A549 (cell line): ENCODE results near the gene CLASP1. TPM values are rescaled to one million over a fixed set of nuclear protein-coding genes. Genes with fewer than 3 reads are reported as not detected.

ENCODE experiments used
- ATAC-seq, 2 experiments: fragments of 200-7000 bp in 1 of 2; fragments of >200 bp in 1 of 2; cut with Nextera tagmentation in 1 of 2; cut with Tn5 transposase in 1 of 2; 3 replicates each; pipeline versions ENCODE4 v1.8.0 to v1.9.1; 2018 to 2020; ENCODE audit warnings: mild to moderate bottlenecking in 1 of 2, moderate library complexity in 1 of 2
- CTCF ChIA-PET: fragments of 300-600 bp; sonication (Branson Sonifier 250); formaldehyde crosslinking; extraction: SDS; loops from one replicate; lab custom pipeline; 2021; ENCODE audit warnings: antibody characterized with exemption, inconsistent platforms; lab: Yijun Ruan, JAX
- POLR2A ChIA-PET: fragments of 350-600 bp; formaldehyde crosslinking; extraction: SDS; loops from one replicate; lab custom pipeline; 2021; ENCODE audit warnings: antibody characterized with exemption, inconsistent platforms; lab: Yijun Ruan, JAX
- DNase-seq, 2 experiments: peaks; one replicate each; pipeline versions ENCODE4 v3.0.0 to v3.0.0-alpha.2; 2011 to 2016; ENCODE audit warnings: low read depth in 1 of 2, low spot score in 1 of 2
- FAIRE-seq: peaks from 2 replicates; lab custom pipeline; 2011; peaks lifted over from hg19 to GRCh38; lab: Jason Lieb, UNC
- H3K27ac ChIP-seq, 2 experiments: fragments of >200 bp; sonication (Bioruptor Twin); formaldehyde crosslinking; 3 replicates each; pipeline ENCODE4 v1.5.1; 2016 to 2017
- H3K4me1 ChIP-seq: fragments of >200 bp; sonication (Bioruptor Twin); formaldehyde crosslinking; 3 replicates; pipeline ENCODE4 v1.6.1; 2016
- H3K4me2 ChIP-seq: fragments of >200 bp; sonication (Bioruptor Twin); formaldehyde crosslinking; 3 replicates; pipeline ENCODE4 v1.6.1; 2016
- H3K4me3 ChIP-seq: fragments of >200 bp; sonication (Bioruptor Twin); formaldehyde crosslinking; 3 replicates; pipeline ENCODE4 v1.5.1; 2016
- H3K9me3 ChIP-seq: fragments of >200 bp; sonication (Bioruptor Twin); formaldehyde crosslinking; 3 replicates; pipeline ENCODE4 v1.6.1; 2016
- FOXS1 ChIP-seq: fragments of 250-450 bp; sonication (Bioruptor Pico); IDR thresholded peaks from 2 replicates; pipeline ENCODE4 v1.5.0; 2020; ENCODE audit warnings: mild to moderate bottlenecking, moderate library complexity
- GATA3 ChIP-seq: IDR thresholded peaks from 2 replicates; pipeline ENCODE4 v1.6.1; 2012; ENCODE audit warnings: borderline replicate concordance
- JUNB ChIP-seq: fragments of >200 bp; sonication (Bioruptor Twin); formaldehyde crosslinking; IDR thresholded peaks from 2 replicates; pipeline ENCODE4 v1.6.1; 2016
- KDM1A ChIP-seq: fragments of 200-600 bp; sonication (generic); IDR thresholded peaks from 2 replicates; pipeline ENCODE4 v1.6.1; 2016; ENCODE audit warnings: low read depth, mild to moderate bottlenecking
- KDM5A ChIP-seq: fragments of 200-600 bp; sonication (generic); IDR thresholded peaks from 2 replicates; pipeline ENCODE4 v1.6.1; 2016; ENCODE audit warnings: antibody characterized with exemption, mild to moderate bottlenecking
- MYC ChIP-seq: IDR thresholded peaks from 2 replicates; pipeline ENCODE4 v1.6.1; 2012; ENCODE audit warnings: mild to moderate bottlenecking, inconsistent platforms, low read length, improper control_type of control experiment, borderline replicate concordance
- NPAS2 ChIP-seq: fragments of 250-450 bp; sonication (Bioruptor Pico); IDR thresholded peaks from 2 replicates; pipeline ENCODE4 v1.8.0; 2022; ENCODE audit warnings: mild to moderate bottlenecking, moderate library complexity, borderline replicate concordance
- NR3C1 ChIP-seq: fragments of >200 bp; sonication (Bioruptor Twin); formaldehyde crosslinking; IDR thresholded peaks from 3 replicates; pipeline ENCODE4 v1.6.1; 2017
- PHF8 ChIP-seq: fragments of 200-600 bp; sonication (generic); IDR thresholded peaks from 2 replicates; pipeline ENCODE4 v1.6.1; 2016; ENCODE audit warnings: low read depth, mild to moderate bottlenecking, antibody characterized with exemption, moderate library complexity, borderline replicate concordance
- POLR2A ChIP-seq: IDR thresholded peaks from 2 replicates; pipeline ENCODE4 v1.6.1; 2012; ENCODE audit warnings: mild to moderate bottlenecking, low read length
- RAD21 ChIP-seq, 2 experiments: fragments of >200 bp in 1 of 2; sonication (Bioruptor Twin) in 1 of 2; formaldehyde crosslinking in 1 of 2; IDR thresholded peaks in 1 of 2; conservative IDR thresholded peaks in 1 of 2; 2 replicates in 1 of 2; 3 replicates in 1 of 2; pipeline ENCODE4 v1.6.1; 2012 to 2018; ENCODE audit warnings: inconsistent platforms in 1 of 2
- RCOR1 ChIP-seq: fragments of 150-350 bp; IDR thresholded peaks from 2 replicates; pipeline ENCODE4 v1.6.1; 2014; ENCODE audit warnings: antibody characterized with exemption, low read length, low read depth
- SREBF2 ChIP-seq: fragments of 450-650 bp; IDR thresholded peaks from 2 replicates; pipeline ENCODE4 v1.6.1; 2014; ENCODE audit warnings: mild to moderate bottlenecking, moderate library complexity
- TFCP2L1 ChIP-seq: fragments of 250-450 bp; sonication (Bioruptor Pico); IDR thresholded peaks from 2 replicates; pipeline ENCODE4 v1.5.0; 2021; ENCODE audit warnings: mild to moderate bottlenecking
- ZNF302 ChIP-seq: fragments of 250-450 bp; sonication (Bioruptor Pico); IDR thresholded peaks from 2 replicates; pipeline ENCODE4 v1.9.0; 2021; ENCODE audit warnings: inconsistent platforms, mild to moderate bottlenecking, moderate library complexity
- WGBS: methylation state at CpG from one replicate; pipeline ENCODE4 v1.1.6; 2017; ENCODE audit errors: missing lambda C conversion rate; 5-methylcytosine and 5-hydroxymethylcytosine counted together
- polyA plus RNA-seq, 4 experiments: library from polyadenylated mRNA; depleted of rRNA in 3 of 4; stranded (reverse); fragments of >200 nt; fragmentation: RNase III in 1 of 4; extraction: RNeasy Plus Mini Kit Qiagen cat#74134 plus additional on column Dnase treatment in 1 of 4; gene quantifications; 2 replicates in 3 of 4; 3 replicates in 1 of 4; pipeline ENCODE4 v1.2.3, GENCODE V29; 2011 to 2017
- TF ChIP-seq, protein P1 (sequence below): fragments of 200-600 bp; sonication (generic); IDR thresholded peaks from 2 replicates; pipeline ENCODE4 v1.6.1; 2016; ENCODE audit warnings: antibody characterized with exemption, mild to moderate bottlenecking, moderate library complexity
- TF ChIP-seq, protein P2 (sequence below): fragments of >200 bp; sonication (Bioruptor Twin); formaldehyde crosslinking; IDR thresholded peaks from 3 replicates; pipeline ENCODE4 v1.6.1; 2016
- TF ChIP-seq, protein P3 (sequence below): fragments of 150-350 bp; IDR thresholded peaks from 2 replicates; pipeline ENCODE4 v1.6.1; 2014; ENCODE audit warnings: low read depth, mild to moderate bottlenecking, low read length
- TF ChIP-seq, protein P4 (sequence below): fragments of 250-450 bp; sonication (Bioruptor Pico); IDR thresholded peaks from 2 replicates; pipeline ENCODE4 v1.5.0; 2020; ENCODE audit warnings: low read depth, mild to moderate bottlenecking, moderate library complexity
- TF ChIP-seq, protein P5 (sequence below): IDR thresholded peaks from 2 replicates; pipeline ENCODE4 v1.6.1; 2012
- TF ChIP-seq, protein P6 (sequence below): fragments of >200 bp; sonication (Bioruptor Twin); formaldehyde crosslinking; IDR thresholded peaks from 3 replicates; pipeline ENCODE4 v1.5.1; 2016

Gene CLASP1
- polyA plus RNA-seq, 2 of the 4 experiments (the other 2 are of a cell fraction), result 11.7 to 15.8 TPM

DNA sequence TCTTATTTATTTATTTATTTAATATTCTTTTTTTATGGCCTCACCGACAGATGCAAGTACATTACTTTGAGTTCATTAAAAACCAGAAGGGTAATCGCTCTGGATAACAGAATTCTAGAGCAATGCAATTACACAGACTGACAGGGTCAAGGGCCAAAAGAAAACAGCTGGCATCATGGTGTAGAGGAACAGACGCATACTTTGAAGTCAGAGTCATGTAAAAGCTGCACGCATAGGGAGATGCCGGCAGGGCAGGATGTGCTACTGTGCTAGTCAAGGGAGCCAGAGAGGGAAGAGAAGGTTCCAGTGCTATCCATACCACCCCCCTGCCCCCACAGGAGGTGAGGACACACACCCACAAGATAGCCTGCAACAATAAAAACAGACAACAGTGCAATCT, 249.1 kb downstream of the CLASP1 start (continued):
- TF ChIP-seq, protein P1, sequence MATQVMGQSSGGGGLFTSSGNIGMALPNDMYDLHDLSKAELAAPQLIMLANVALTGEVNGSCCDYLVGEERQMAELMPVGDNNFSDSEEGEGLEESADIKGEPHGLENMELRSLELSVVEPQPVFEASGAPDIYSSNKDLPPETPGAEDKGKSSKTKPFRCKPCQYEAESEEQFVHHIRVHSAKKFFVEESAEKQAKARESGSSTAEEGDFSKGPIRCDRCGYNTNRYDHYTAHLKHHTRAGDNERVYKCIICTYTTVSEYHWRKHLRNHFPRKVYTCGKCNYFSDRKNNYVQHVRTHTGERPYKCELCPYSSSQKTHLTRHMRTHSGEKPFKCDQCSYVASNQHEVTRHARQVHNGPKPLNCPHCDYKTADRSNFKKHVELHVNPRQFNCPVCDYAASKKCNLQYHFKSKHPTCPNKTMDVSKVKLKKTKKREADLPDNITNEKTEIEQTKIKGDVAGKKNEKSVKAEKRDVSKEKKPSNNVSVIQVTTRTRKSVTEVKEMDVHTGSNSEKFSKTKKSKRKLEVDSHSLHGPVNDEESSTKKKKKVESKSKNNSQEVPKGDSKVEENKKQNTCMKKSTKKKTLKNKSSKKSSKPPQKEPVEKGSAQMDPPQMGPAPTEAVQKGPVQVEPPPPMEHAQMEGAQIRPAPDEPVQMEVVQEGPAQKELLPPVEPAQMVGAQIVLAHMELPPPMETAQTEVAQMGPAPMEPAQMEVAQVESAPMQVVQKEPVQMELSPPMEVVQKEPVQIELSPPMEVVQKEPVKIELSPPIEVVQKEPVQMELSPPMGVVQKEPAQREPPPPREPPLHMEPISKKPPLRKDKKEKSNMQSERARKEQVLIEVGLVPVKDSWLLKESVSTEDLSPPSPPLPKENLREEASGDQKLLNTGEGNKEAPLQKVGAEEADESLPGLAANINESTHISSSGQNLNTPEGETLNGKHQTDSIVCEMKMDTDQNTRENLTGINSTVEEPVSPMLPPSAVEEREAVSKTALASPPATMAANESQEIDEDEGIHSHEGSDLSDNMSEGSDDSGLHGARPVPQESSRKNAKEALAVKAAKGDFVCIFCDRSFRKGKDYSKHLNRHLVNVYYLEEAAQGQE, result no peak

DNA sequence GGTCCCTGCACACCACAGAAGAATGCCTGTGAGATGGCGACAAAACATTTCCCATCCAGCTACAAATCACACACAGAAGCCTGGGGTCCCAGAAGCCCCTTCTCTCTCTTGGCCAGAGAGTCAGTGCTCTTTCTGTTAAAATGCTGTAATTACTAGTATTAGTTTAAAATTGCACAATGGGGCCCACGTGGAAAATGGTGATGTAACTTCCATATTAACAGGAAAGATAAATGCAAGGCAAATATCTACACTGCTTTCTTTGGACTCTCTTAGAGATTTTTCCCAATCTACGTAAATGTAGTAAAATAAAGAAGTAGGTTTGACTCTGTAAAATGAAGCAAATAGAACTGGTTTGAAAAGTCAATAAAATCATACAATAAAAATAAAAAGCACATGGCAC, 250.4 kb downstream of the CLASP1 start:
- no peak overlapping the region for H3K4me2 ChIP-seq
- DNase-seq, result no peak
- H3K9me3 ChIP-seq, result no peaks in the 10 kb centered on the region
- H3K4me3 ChIP-seq, result no peak overlapping the region
- POLR2A ChIA-PET, result no interaction called here
- no peak for ATAC-seq
- FAIRE-seq, result no peak
- no peak overlapping the region for H3K27ac ChIP-seq
- WGBS, result 86% methylated on average over 3 of the region's 3 CpGs
- no peaks in the 10 kb centered on the region for H3K4me1 ChIP-seq
- CTCF ChIA-PET, result interaction anchor here (1.2 kb wide), 1 partner anchor 11 kb away, joined by 3 read pairs; no protein-coding TSS in a partner anchor
- TF ChIP-seq RCOR1 (no peak), MYC (no peak), POLR2A (no peak), NR3C1 (no peak), KDM1A (no peak)
- TF ChIP-seq, protein P2, sequence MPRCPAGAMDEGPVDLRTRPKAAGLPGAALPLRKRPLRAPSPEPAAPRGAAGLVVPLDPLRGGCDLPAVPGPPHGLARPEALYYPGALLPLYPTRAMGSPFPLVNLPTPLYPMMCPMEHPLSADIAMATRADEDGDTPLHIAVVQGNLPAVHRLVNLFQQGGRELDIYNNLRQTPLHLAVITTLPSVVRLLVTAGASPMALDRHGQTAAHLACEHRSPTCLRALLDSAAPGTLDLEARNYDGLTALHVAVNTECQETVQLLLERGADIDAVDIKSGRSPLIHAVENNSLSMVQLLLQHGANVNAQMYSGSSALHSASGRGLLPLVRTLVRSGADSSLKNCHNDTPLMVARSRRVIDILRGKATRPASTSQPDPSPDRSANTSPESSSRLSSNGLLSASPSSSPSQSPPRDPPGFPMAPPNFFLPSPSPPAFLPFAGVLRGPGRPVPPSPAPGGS, result no peak
- TF ChIP-seq, protein P3, sequence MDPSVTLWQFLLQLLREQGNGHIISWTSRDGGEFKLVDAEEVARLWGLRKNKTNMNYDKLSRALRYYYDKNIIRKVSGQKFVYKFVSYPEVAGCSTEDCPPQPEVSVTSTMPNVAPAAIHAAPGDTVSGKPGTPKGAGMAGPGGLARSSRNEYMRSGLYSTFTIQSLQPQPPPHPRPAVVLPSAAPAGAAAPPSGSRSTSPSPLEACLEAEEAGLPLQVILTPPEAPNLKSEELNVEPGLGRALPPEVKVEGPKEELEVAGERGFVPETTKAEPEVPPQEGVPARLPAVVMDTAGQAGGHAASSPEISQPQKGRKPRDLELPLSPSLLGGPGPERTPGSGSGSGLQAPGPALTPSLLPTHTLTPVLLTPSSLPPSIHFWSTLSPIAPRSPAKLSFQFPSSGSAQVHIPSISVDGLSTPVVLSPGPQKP, result no peak
- TF ChIP-seq, protein P1, result no peak
- TF ChIP-seq, protein P4, sequence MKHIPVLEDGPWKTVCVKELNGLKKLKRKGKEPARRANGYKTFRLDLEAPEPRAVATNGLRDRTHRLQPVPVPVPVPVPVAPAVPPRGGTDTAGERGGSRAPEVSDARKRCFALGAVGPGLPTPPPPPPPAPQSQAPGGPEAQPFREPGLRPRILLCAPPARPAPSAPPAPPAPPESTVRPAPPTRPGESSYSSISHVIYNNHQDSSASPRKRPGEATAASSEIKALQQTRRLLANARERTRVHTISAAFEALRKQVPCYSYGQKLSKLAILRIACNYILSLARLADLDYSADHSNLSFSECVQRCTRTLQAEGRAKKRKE (CRISPR knock-in tag), result no peak

DNA sequence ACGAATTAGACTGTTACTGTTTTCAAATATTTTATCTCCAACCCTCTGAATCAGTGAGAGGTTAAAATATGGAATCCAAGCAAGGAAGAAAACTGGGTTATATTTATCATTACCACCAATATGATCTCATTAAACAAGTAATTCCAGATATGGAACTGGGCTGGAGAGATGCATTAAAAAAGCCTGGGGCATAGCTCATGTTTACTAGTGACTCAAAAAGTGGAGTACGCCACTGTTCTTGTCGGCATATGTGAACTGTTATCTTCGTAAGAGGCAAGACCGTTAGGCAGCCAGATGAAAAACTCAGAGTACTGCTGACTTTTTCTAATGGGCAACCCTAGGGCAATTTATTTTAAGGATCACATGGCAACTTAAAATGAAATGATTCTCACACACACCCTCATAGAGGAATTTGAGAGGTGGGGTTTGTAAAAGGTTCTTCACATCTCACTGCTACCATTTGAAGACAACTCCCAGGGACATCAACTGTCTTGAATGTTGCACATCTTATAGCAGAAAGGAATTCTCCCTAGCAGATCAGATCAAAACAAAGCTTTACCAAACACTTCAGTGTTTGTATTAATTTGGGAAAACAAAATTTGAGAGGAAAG, 259.1 kb downstream of the CLASP1 start:
- no peak overlapping the region for H3K4me3 ChIP-seq
- ChIA-PET CTCF (interaction anchor here (0.5 kb wide), 1 partner anchor 784 kb away, joined by 3 read pairs; no protein-coding TSS in a partner anchor), POLR2A (no interaction called here)
- DNase-seq (no peak), ATAC-seq (no peak), FAIRE-seq (no peak)
- WGBS, result 85% methylated on average over 5 of the region's 5 CpGs
- H3K9me3 ChIP-seq, result no peaks in the 10 kb centered on the region
- no peak overlapping the region for H3K4me2 ChIP-seq
- no peak overlapping the region for H3K27ac ChIP-seq
- H3K4me1 ChIP-seq, result peaks cover 5% of the 10 kb centered on the region; the same call in 1 of the 3 replicates
- TF ChIP-seq FOXS1 (CRISPR knock-in tag), result no peak
- no peak for TF ChIP-seq SREBF2
- no peak for TF ChIP-seq RAD21 (conservative IDR thresholded peaks at IDR 0.05 in 1 of 2, IDR thresholded peaks at IDR 0.05 in 1 of 2)
- TF ChIP-seq, protein P5, sequence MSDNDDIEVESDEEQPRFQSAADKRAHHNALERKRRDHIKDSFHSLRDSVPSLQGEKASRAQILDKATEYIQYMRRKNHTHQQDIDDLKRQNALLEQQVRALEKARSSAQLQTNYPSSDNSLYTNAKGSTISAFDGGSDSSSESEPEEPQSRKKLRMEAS, result no peak
- TF ChIP-seq JUNB, result no peak
- no peak for TF ChIP-seq ZNF302
- no peak for TF ChIP-seq KDM5A
- no peak for TF ChIP-seq NR3C1
- no peak for TF ChIP-seq TFCP2L1 (CRISPR knock-in tag)
- TF ChIP-seq GATA3, result no peak
- TF ChIP-seq, protein P6, sequence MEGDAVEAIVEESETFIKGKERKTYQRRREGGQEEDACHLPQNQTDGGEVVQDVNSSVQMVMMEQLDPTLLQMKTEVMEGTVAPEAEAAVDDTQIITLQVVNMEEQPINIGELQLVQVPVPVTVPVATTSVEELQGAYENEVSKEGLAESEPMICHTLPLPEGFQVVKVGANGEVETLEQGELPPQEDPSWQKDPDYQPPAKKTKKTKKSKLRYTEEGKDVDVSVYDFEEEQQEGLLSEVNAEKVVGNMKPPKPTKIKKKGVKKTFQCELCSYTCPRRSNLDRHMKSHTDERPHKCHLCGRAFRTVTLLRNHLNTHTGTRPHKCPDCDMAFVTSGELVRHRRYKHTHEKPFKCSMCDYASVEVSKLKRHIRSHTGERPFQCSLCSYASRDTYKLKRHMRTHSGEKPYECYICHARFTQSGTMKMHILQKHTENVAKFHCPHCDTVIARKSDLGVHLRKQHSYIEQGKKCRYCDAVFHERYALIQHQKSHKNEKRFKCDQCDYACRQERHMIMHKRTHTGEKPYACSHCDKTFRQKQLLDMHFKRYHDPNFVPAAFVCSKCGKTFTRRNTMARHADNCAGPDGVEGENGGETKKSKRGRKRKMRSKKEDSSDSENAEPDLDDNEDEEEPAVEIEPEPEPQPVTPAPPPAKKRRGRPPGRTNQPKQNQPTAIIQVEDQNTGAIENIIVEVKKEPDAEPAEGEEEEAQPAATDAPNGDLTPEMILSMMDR, result no peak
- TF ChIP-seq NPAS2 (CRISPR knock-in tag), result no peak
- TF ChIP-seq PHF8, result no peak
